SJCRH30 (cell line): ENCODE measurements around the gene TRAPPC8. TPM values are rescaled to one million over a fixed set of nuclear protein-coding genes. Genes with fewer than 3 reads are reported as not detected.
"Not testable (repeated sequence)": the region's sequence is repeated elsewhere in the genome, so short reads cannot be mapped to it uniquely, and the experiment has no call there.

ENCODE experiments used
- DNase-seq, 2 experiments: peaks; one replicate each; pipeline ENCODE4 v3.0.0-alpha.2; 2015 to 2020
- H3K27ac ChIP-seq: fragments of 250-450 bp; sonication (Bioruptor Pico); 2 replicates; pipeline ENCODE4 v1.5.1; 2020; ENCODE audit warnings: mild to moderate bottlenecking, moderate library complexity
- H3K27me3 ChIP-seq: fragments of 250-450 bp; sonication (Bioruptor Pico); 2 replicates; pipeline ENCODE4 v1.5.1; 2020; ENCODE audit warnings: mild to moderate bottlenecking, moderate library complexity
- H3K36me3 ChIP-seq: fragments of 250-450 bp; sonication (Bioruptor Pico); 2 replicates; pipeline ENCODE4 v1.5.1; 2020; ENCODE audit warnings: mild to moderate bottlenecking, moderate library complexity
- H3K4me1 ChIP-seq: fragments of 250-450 bp; sonication (Bioruptor Pico); 2 replicates; pipeline ENCODE4 v1.5.1; 2020; ENCODE audit warnings: mild to moderate bottlenecking, moderate library complexity
- H3K4me3 ChIP-seq: fragments of 250-450 bp; sonication (Bioruptor Pico); 2 replicates; pipeline ENCODE4 v1.5.1; 2020; ENCODE audit warnings: mild to moderate bottlenecking, moderate library complexity
- H3K9me3 ChIP-seq: fragments of 250-450 bp; sonication (Bioruptor Pico); replicated peaks from 2 replicates; pipeline ENCODE4 v1.5.1; 2020; ENCODE audit warnings: mild to moderate bottlenecking, moderate library complexity
- total RNA-seq: library from RNA; depleted of rRNA; stranded (reverse); fragments of >200 nt; shearing (Covaris generic); gene quantifications from 2 replicates; pipeline ENCODE4 v1.2.3, GENCODE V29; 2014

Gene TRAPPC8
- total RNA-seq, 1 experiment from 2014 or later: 15.4 TPM

- Histone ChIP-seq H3K4me3 (no peak overlapping the region), H3K4me1 (no peaks in the 10 kb centered on the region), H3K36me3 (no peaks in the 10 kb centered on the region), H3K9me3 (no peaks in the 10 kb centered on the region), H3K27ac (no peak overlapping the region), H3K27me3 (no peaks in the 10 kb centered on the region)
- DNase-seq: no peak
Observed at GRCh38 chr18:31918733-31919132, 24.2 kb downstream of the TRAPPC8 start.

GRCh38 chr18:31901063-31901462 is 41.9 kb downstream of the TRAPPC8 start:
- Histone ChIP-seq H3K4me1 (no peaks in the 10 kb centered on the region), H3K27me3 (no peaks in the 10 kb centered on the region), H3K27ac (no peak overlapping the region), H3K4me3 (no peak overlapping the region), H3K9me3 (no peaks in the 10 kb centered on the region), H3K36me3 (no peaks in the 10 kb centered on the region)
- no peak for DNase-seq

- H3K9me3 ChIP-seq, H3K27me3 ChIP-seq, H3K27ac ChIP-seq, DNase-seq, H3K4me3 ChIP-seq, H3K36me3 ChIP-seq, H3K4me1 ChIP-seq: not testable (repeated sequence)
Observed at GRCh38 chr18:31899771-31900170, 43.2 kb downstream of the TRAPPC8 start.

- H3K9me3 ChIP-seq: no peaks in the 10 kb centered on the region
- no peaks in the 10 kb centered on the region for H3K36me3 ChIP-seq
- H3K27me3 ChIP-seq: no peaks in the 10 kb centered on the region
- H3K4me3 ChIP-seq: no peak overlapping the region
- H3K4me1 ChIP-seq: no peaks in the 10 kb centered on the region
- no peak overlapping the region for H3K27ac ChIP-seq
- DNase-seq: no peak
Observed at GRCh38 chr18:31892936-31893335, 50.0 kb downstream of the TRAPPC8 start.

- Histone ChIP-seq H3K36me3 (no peaks in the 10 kb centered on the region), H3K9me3 (no peaks in the 10 kb centered on the region), H3K27ac (no peak overlapping the region), H3K27me3 (no peaks in the 10 kb centered on the region), H3K4me3 (no peak overlapping the region), H3K4me1 (no peaks in the 10 kb centered on the region)
- no peak for DNase-seq
Observed at GRCh38 chr18:31891566-31891965, 51.4 kb downstream of the TRAPPC8 start.

GRCh38 chr18:31884020-31884419 is 58.9 kb downstream of the TRAPPC8 start:
- no peaks in the 10 kb centered on the region for H3K27me3 ChIP-seq
- no peaks in the 10 kb centered on the region for H3K36me3 ChIP-seq
- no peaks in the 10 kb centered on the region for H3K4me1 ChIP-seq
- no peak overlapping the region for H3K4me3 ChIP-seq
- no peak for DNase-seq
- H3K9me3 ChIP-seq: no peaks in the 10 kb centered on the region
- H3K27ac ChIP-seq: no peak overlapping the region

- Histone ChIP-seq H3K4me3 (no peak overlapping the region), H3K36me3 (no peaks in the 10 kb centered on the region), H3K27me3 (no peaks in the 10 kb centered on the region), H3K27ac (no peak overlapping the region), H3K4me1 (no peaks in the 10 kb centered on the region), H3K9me3 (no peaks in the 10 kb centered on the region)
- DNase-seq: no peak
Observed at GRCh38 chr18:31880186-31880898, 62.6 kb downstream of the TRAPPC8 start.

- no peaks in the 10 kb centered on the region for H3K9me3 ChIP-seq
- H3K36me3 ChIP-seq: no peaks in the 10 kb centered on the region
- no peaks in the 10 kb centered on the region for H3K4me1 ChIP-seq
- no peak overlapping the region for H3K27ac ChIP-seq
- no peak for DNase-seq
- no peak overlapping the region for H3K4me3 ChIP-seq
- no peaks in the 10 kb centered on the region for H3K27me3 ChIP-seq
Observed at GRCh38 chr18:31878358-31878757, 64.6 kb downstream of the TRAPPC8 start.

- no peaks in the 10 kb centered on the region for H3K27me3 ChIP-seq
- H3K4me1 ChIP-seq: no peaks in the 10 kb centered on the region
- H3K36me3 ChIP-seq: no peaks in the 10 kb centered on the region
Observed at GRCh38 chr18:31877900-31878299, 65.0 kb downstream of the TRAPPC8 start.

GRCh38 chr18:31876707-31877106 is 66.2 kb downstream of the TRAPPC8 start:
- no peak for DNase-seq
- no peak overlapping the region for H3K4me3 ChIP-seq
- H3K9me3 ChIP-seq: no peaks in the 10 kb centered on the region
- no peaks in the 10 kb centered on the region for H3K36me3 ChIP-seq
- H3K27ac ChIP-seq: no peak overlapping the region
- no peaks in the 10 kb centered on the region for H3K4me1 ChIP-seq
- H3K27me3 ChIP-seq: no peaks in the 10 kb centered on the region

More at GRCh38 chr18:31877900-31878299, 65.0 kb downstream of the TRAPPC8 start:
- no peak for DNase-seq
- Histone ChIP-seq H3K9me3 (no peaks in the 10 kb centered on the region), H3K4me3 (no peak overlapping the region), H3K27ac (no peak overlapping the region)

GRCh38 chr18:31875301-31875700 is 67.6 kb downstream of the TRAPPC8 start:
- Histone ChIP-seq H3K36me3 (no peaks in the 10 kb centered on the region), H3K27me3 (no peaks in the 10 kb centered on the region), H3K4me1 (no peaks in the 10 kb centered on the region), H3K27ac (no peak overlapping the region), H3K4me3 (no peak overlapping the region), H3K9me3 (no peaks in the 10 kb centered on the region)
- DNase-seq: no peak

GRCh38 chr18:31863103-31863502 is 79.8 kb downstream of the TRAPPC8 start:
- DNase-seq: no peak
- Histone ChIP-seq H3K27me3 (no peaks in the 10 kb centered on the region), H3K4me3 (no peak overlapping the region), H3K4me1 (no peaks in the 10 kb centered on the region), H3K9me3 (no peaks in the 10 kb centered on the region), H3K27ac (no peak overlapping the region), H3K36me3 (no peaks in the 10 kb centered on the region)

- no peaks in the 10 kb centered on the region for H3K27me3 ChIP-seq
- H3K4me1 ChIP-seq: no peaks in the 10 kb centered on the region
- H3K9me3 ChIP-seq: no peaks in the 10 kb centered on the region
- H3K36me3 ChIP-seq: no peaks in the 10 kb centered on the region
- DNase-seq: no peak
- H3K27ac ChIP-seq: no peak overlapping the region
- no peak overlapping the region for H3K4me3 ChIP-seq
Observed at GRCh38 chr18:31860488-31860887, 82.4 kb downstream of the TRAPPC8 start.

GRCh38 chr18:31857526-31858106 is 85.3 kb downstream of the TRAPPC8 start:
- Histone ChIP-seq H3K27ac (no peak overlapping the region), H3K4me1 (no peaks in the 10 kb centered on the region), H3K36me3 (no peaks in the 10 kb centered on the region), H3K4me3 (no peak overlapping the region), H3K9me3 (no peaks in the 10 kb centered on the region), H3K27me3 (no peaks in the 10 kb centered on the region)
- DNase-seq: no peak

- Histone ChIP-seq H3K4me3 (no peak overlapping the region), H3K36me3 (no peaks in the 10 kb centered on the region), H3K4me1 (no peaks in the 10 kb centered on the region), H3K27me3 (no peaks in the 10 kb centered on the region), H3K27ac (no peak overlapping the region), H3K9me3 (no peaks in the 10 kb centered on the region)
- DNase-seq: no peak
Observed at GRCh38 chr18:31850844-31851243, 92.1 kb downstream of the TRAPPC8 start.

- H3K27ac ChIP-seq: no peak overlapping the region
- DNase-seq: no peak
Observed at GRCh38 chr18:31840499-31840898, 102.4 kb downstream of the TRAPPC8 start.

More at GRCh38 chr18:31840499-31840898, 102.4 kb downstream of the TRAPPC8 start:
- Histone ChIP-seq H3K4me1 (no peaks in the 10 kb centered on the region), H3K4me3 (no peak overlapping the region), H3K36me3 (no peaks in the 10 kb centered on the region), H3K27me3 (no peaks in the 10 kb centered on the region), H3K9me3 (no peaks in the 10 kb centered on the region)
